ENCODE results near the gene DBP. TPM values are rescaled to one million over a fixed set of nuclear protein-coding genes. Genes with fewer than 3 reads are reported as not detected.

Gene DBP
- total and polyA plus RNA-seq, 4 donors: 6.8 to 16.8 (median 9.8) TPM

GRCh38 chr19:48678201-48678600, 41.0 kb upstream of the DBP start:
- no peak overlapping the region for H3K9ac ChIP-seq (ENCODE audit: insufficient read depth in 1 of 2, low read length in 2 of 2)
- no peak overlapping the region for H3K27ac ChIP-seq (ENCODE audit: low read depth in 1 of 2, low read length in 1 of 2)
- 56 to 83% methylated on average over 4 of the region's 4 CpGs for WGBS, 2 donors
- ATAC-seq (ENCODE audit: insufficient read depth, low FRiP score): no peak
- peaks cover 0 to 7% (median 0%) of the 10 kb centered on the region in 5 donors for H3K4me1 ChIP-seq (ENCODE audit: control insufficient read depth in 5 of 5, insufficient read depth in 5 of 5, low read length in 5 of 5)
- no peak for DNase-seq
- TF ChIP-seq, protein P1, sequence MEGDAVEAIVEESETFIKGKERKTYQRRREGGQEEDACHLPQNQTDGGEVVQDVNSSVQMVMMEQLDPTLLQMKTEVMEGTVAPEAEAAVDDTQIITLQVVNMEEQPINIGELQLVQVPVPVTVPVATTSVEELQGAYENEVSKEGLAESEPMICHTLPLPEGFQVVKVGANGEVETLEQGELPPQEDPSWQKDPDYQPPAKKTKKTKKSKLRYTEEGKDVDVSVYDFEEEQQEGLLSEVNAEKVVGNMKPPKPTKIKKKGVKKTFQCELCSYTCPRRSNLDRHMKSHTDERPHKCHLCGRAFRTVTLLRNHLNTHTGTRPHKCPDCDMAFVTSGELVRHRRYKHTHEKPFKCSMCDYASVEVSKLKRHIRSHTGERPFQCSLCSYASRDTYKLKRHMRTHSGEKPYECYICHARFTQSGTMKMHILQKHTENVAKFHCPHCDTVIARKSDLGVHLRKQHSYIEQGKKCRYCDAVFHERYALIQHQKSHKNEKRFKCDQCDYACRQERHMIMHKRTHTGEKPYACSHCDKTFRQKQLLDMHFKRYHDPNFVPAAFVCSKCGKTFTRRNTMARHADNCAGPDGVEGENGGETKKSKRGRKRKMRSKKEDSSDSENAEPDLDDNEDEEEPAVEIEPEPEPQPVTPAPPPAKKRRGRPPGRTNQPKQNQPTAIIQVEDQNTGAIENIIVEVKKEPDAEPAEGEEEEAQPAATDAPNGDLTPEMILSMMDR (IDR thresholded peaks at IDR 0.05; ENCODE audit: control extremely low read depth, extremely low read depth): no peak
- H3K27me3 ChIP-seq (ENCODE audit: control insufficient read depth in 3 of 3, insufficient read depth in 3 of 3, low read length in 2 of 3): no peaks in the 10 kb centered on the region
- H3K4me3 ChIP-seq: no peak overlapping the region
- H3K9me3 ChIP-seq (ENCODE audit: control insufficient read depth in 4 of 4, insufficient read depth in 3 of 4, low read length in 3 of 4): no peaks in the 10 kb centered on the region
- H3K36me3 ChIP-seq (ENCODE audit: control insufficient read depth in 4 of 4, insufficient read depth in 4 of 4, low read length in 4 of 4): no peaks in the 10 kb centered on the region

DNA sequence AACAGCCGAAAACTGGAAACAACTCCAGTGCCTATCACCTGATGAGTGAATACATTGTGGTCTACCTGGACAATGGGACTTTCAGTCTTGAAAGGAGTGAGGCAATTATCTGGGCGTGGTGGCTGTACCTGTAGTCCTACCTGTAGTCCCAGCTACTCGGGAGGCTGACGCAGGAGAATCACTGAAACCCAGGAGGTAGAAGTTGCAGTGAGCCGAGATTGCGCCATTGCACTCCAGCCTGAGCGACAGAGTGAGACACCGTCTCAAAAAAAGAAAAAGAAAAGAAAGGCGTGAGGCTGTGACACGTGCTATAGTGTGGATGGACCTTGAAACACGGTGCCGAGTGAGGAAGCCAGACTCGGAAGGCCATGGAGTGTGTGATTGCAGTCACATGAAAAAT, 39.7 kb upstream of the DBP start:
- Histone ChIP-seq H3K36me3 (ENCODE audit: control insufficient read depth in 4 of 4, insufficient read depth in 4 of 4, low read length in 4 of 4) (no peaks in the 10 kb centered on the region), H3K27ac (ENCODE audit: low read depth in 1 of 2, low read length in 1 of 2) (no peak overlapping the region), H3K9me3 (ENCODE audit: control insufficient read depth in 4 of 4, insufficient read depth in 3 of 4, low read length in 3 of 4) (no peaks in the 10 kb centered on the region), H3K9ac (ENCODE audit: insufficient read depth in 1 of 2, low read length in 2 of 2) (no peak overlapping the region), H3K27me3 (ENCODE audit: control insufficient read depth in 3 of 3, insufficient read depth in 3 of 3, low read length in 2 of 3) (no peaks in the 10 kb centered on the region), H3K4me3 (no peak overlapping the region), H3K4me1 (ENCODE audit: control insufficient read depth in 5 of 5, insufficient read depth in 5 of 5, low read length in 5 of 5) (peaks cover 0 to 7% (median 0%) of the 10 kb centered on the region in 5 donors)
- ATAC-seq (ENCODE audit: insufficient read depth, low FRiP score): no peak
- TF ChIP-seq, protein P1 (IDR thresholded peaks at IDR 0.05; ENCODE audit: control extremely low read depth, extremely low read depth): no peak
- WGBS, 2 donors: 94 to 95% methylated on average over 13 of the region's 13 CpGs
- DNase-seq: no peak

DNA sequence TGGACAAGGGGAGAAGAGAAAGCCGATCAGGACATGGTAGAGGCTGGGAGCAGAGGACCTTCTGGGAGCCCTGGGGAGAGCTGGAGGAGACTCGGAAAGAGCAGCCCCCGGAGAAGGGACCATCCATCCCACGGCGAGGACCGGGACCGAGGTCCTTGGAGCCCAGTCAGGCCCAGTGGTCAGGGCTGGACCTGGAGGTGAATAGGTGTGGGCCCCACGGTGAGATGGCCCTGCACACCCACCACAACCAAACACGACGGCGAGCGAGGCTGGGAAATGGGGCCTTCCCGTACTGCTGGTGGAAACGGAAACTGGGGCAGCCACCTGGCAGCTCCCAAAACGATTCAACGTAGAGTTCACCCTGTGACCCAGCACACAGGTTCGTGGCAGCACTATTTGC, 39.3 kb upstream of the DBP start:
- Histone ChIP-seq H3K9me3 (ENCODE audit: control insufficient read depth in 4 of 4, insufficient read depth in 3 of 4, low read length in 3 of 4) (no peaks in the 10 kb centered on the region), H3K9ac (ENCODE audit: insufficient read depth in 1 of 2, low read length in 2 of 2) (no peak overlapping the region), H3K4me1 (ENCODE audit: control insufficient read depth in 5 of 5, insufficient read depth in 5 of 5, low read length in 5 of 5) (peaks cover 0 to 7% (median 0%) of the 10 kb centered on the region in 5 donors), H3K36me3 (ENCODE audit: control insufficient read depth in 4 of 4, insufficient read depth in 4 of 4, low read length in 4 of 4) (no peaks in the 10 kb centered on the region), H3K27ac (ENCODE audit: low read depth in 1 of 2, low read length in 1 of 2) (no peak overlapping the region), H3K4me3 (no peak overlapping the region), H3K27me3 (ENCODE audit: control insufficient read depth in 3 of 3, insufficient read depth in 3 of 3, low read length in 2 of 3) (no peaks in the 10 kb centered on the region)
- TF ChIP-seq, protein P1 (IDR thresholded peaks at IDR 0.05; ENCODE audit: control extremely low read depth, extremely low read depth): no peak
- DNase-seq: no peak
- no peak for ATAC-seq (ENCODE audit: insufficient read depth, low FRiP score)
- WGBS, 2 donors: 94% methylated on average over 17 of the region's 17 CpGs
